Spleen (tissue), 11 donors: ENCODE measurements around the gene RNF44. TPM values are rescaled to one million over a fixed set of nuclear protein-coding genes. Genes with fewer than 3 reads are reported as not detected.

Experiments used
- DNase-seq: peaks from one replicate; pipeline ENCODE4 v3.0.0-alpha.2; 2020
- H3K27ac ChIP-seq, 8 donors: fragments of 200-600 bp; sonication (generic) in 7 of 8; 1 replicate in 4 of 8; 2 replicates in 4 of 8; pipeline versions ENCODE4 v1.5.0 to v1.8.0; 2016 to 2021; ENCODE audit warnings: inconsistent platforms in 4 of 8, mild to moderate bottlenecking in 4 of 8, moderate library complexity in 1 of 8
- H3K27me3 ChIP-seq, 7 donors: fragments of 200-600 bp; sonication (generic) in 6 of 7; replicated peaks in 1 of 7; 1 replicate in 4 of 7; 2 replicates in 3 of 7; pipeline versions ENCODE4 v1.5.0 to v1.8.0; 2016 to 2021; ENCODE audit warnings: inconsistent platforms in 3 of 7, mild to moderate bottlenecking in 1 of 7
- H3K36me3 ChIP-seq, 6 donors: fragments of 200-600 bp; sonication (generic) in 5 of 6; 1 replicate in 4 of 6; 2 replicates in 2 of 6; pipeline versions ENCODE4 v1.5.0 to v1.8.0; 2016 to 2021; ENCODE audit warnings: inconsistent platforms in 2 of 6
- H3K4me1 ChIP-seq, 6 donors: fragments of 200-600 bp; sonication (generic) in 5 of 6; 1 replicate in 3 of 6; 2 replicates in 3 of 6; pipeline versions ENCODE4 v1.5.0 to v1.8.0; 2016 to 2021; ENCODE audit warnings: inconsistent platforms in 3 of 6
- H3K4me3 ChIP-seq, 8 donors: fragments of 200-600 bp; sonication (generic) in 7 of 8; 1 replicate in 4 of 8; 2 replicates in 4 of 8; pipeline versions ENCODE4 v1.5.0 to v1.8.0; 2016 to 2021; ENCODE audit warnings: inconsistent platforms in 4 of 8, mild to moderate bottlenecking in 4 of 8, moderate library complexity in 2 of 8
- H3K9me3 ChIP-seq, 8 donors: fragments of 200-600 bp; sonication (generic) in 7 of 8; 1 replicate in 4 of 8; 2 replicates in 4 of 8; pipeline versions ENCODE4 v1.5.0 to v1.8.0; 2016 to 2021; ENCODE audit warnings: inconsistent platforms in 4 of 8
- CTCF ChIP-seq, 11 experiments: fragments of 200-600 bp in 7 of 11; fragments of 450-650 bp in 4 of 11; sonication (generic) in 4 of 11; IDR thresholded peaks in 8 of 11; conservative IDR thresholded peaks in 3 of 11; 1 replicate in 7 of 11; 2 replicates in 4 of 11; pipeline versions ENCODE4 v1.4.0 to v1.8.0; 2016 to 2021; ENCODE audit warnings: antibody characterized with exemption in 11 of 11, inconsistent platforms in 4 of 11, mild to moderate bottlenecking in 1 of 11
- POLR2A ChIP-seq, 3 donors: fragments of 450-650 bp; IDR thresholded peaks; one replicate each; pipeline ENCODE4 v1.5.1; 2017; ENCODE audit warnings: antibody characterized with exemption in 3 of 3, mild to moderate bottlenecking in 1 of 3
- POLR2AphosphoS5 ChIP-seq, 3 donors: sonication (generic); formaldehyde crosslinking; IDR thresholded peaks; one replicate each; pipeline ENCODE4 v1.5.1; 2017; ENCODE audit warnings: antibody characterized with exemption in 3 of 3
- WGBS, 5 donors: extraction: QIAGEN DNeasy Blood & Tissue Kit in 3 of 5; methylation state at CpG; one replicate each; pipeline versions ENCODE4 v1.1.5 to v1.1.7; 2013 to 2018; 5-methylcytosine and 5-hydroxymethylcytosine counted together
- intact Hi-C: fragments of 100-400 bp; cut with DNase I; formaldehyde crosslinking; loops from one replicate; pipeline ENCODE4 v1.15.0; 2023; ENCODE audit warnings: low total_unique reads
- polyA plus RNA-seq, 3 donors: library from polyadenylated mRNA; stranded (reverse); fragments of 200-250 nt; gene quantifications; one replicate each; pipeline ENCODE4 v1.2.1, GENCODE V29; 2013
- total RNA-seq, 7 donors: library from RNA; depleted of rRNA in 3 of 7; stranded (reverse); fragments of >200 nt in 3 of 7; fragmentation: NEBNext Ultra II Directional in 4 of 7; extraction: Animal tissue kit (Norgen Biotek cat#: 25700) in 4 of 7; gene quantifications; one replicate each; pipeline versions ENCODE4 v1.1.0 to v1.2.1, GENCODE V29; 2016 to 2021
- donor health status: healthy with polysubstance abuse.
- donor health status: DM: no; HTN: no; CAD: no; lungs with moderate emphysema.
- donor health status: DM: no; HTN: no; CAD: no.
- donor health status: Bipolar disorder and iron deficiency.
- donor health status: healthy.
- donor health status: DM: no; HTN: no; CAD: no.
- donor health status: DM: yes; HTN: yes; CAD: no.

Gene RNF44
- total and polyA plus RNA-seq, 10 donors = 28.0 to 143 (median 103) TPM

DNA sequence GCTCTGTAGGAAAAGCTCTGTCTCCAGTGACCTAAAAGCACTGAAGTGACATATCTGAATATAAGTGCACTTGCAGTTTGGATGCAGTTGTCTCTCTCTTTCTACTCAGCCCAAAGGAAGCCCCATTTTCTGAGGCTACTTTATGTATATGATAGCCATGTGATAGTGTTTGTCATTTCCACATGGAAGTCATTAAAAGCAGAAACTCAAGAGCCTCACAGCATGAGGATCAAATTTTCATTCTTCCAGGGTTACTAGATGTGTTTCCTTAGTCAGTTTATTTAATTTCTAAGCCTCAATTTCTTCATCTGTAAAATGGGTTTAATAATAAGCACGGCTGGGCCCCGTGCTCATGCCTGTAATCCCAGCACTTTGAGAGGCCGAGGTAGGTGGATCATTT lies 36.7 kb downstream of the RNF44 start:
- TF ChIP-seq CTCF (IDR thresholded peaks at IDR 0.05 in 8 of 11, conservative IDR thresholded peaks at IDR 0.05 in 3 of 11) = no peak

GRCh38 chr5:176499273-176499672 lies 37.9 kb downstream of the RNF44 start:
- Histone ChIP-seq H3K27me3 (no peaks in the 10 kb centered on the region), H3K36me3 (peaks cover 3 to 100% (median 96%) of the 10 kb centered on the region in 6 donors), H3K4me3 (no peak overlapping the region), H3K9me3 (no peaks in the 10 kb centered on the region), H3K27ac (no peak overlapping the region), H3K4me1 (no peaks in the 10 kb centered on the region)
- TF ChIP-seq POLR2A (IDR thresholded peaks at IDR 0.05) (no peak), POLR2AphosphoS5 (IDR thresholded peaks at IDR 0.05) (no peak), CTCF (IDR thresholded peaks at IDR 0.05 in 8 of 11, conservative IDR thresholded peaks at IDR 0.05 in 3 of 11) (no peak)
- intact Hi-C loops = no loop called here
- DNase-seq = no peak
- 96 to 98% (median 98%) methylated on average over 5 of the region's 5 CpGs for WGBS, 5 donors

More for the DNA sequence above, 36.7 kb downstream of the RNF44 start:
- intact Hi-C loops = no loop called here
- Histone ChIP-seq H3K4me1 (no peaks in the 10 kb centered on the region), H3K27me3 (no peaks in the 10 kb centered on the region), H3K27ac (no peak overlapping the region), H3K4me3 (no peak overlapping the region), H3K36me3 (peaks cover 3 to 100% (median 90%) of the 10 kb centered on the region in 6 donors), H3K9me3 (no peaks in the 10 kb centered on the region)
- 95 to 98% (median 97%) methylated on average over 3 of the region's 3 CpGs for WGBS, 5 donors
- no peak for DNase-seq

- Histone ChIP-seq H3K27ac (no peak overlapping the region), H3K4me3 (no peak overlapping the region), H3K4me1 (no peaks in the 10 kb centered on the region), H3K27me3 (no peaks in the 10 kb centered on the region), H3K36me3 (peaks cover 3 to 100% (median 97%) of the 10 kb centered on the region in 6 donors), H3K9me3 (no peaks in the 10 kb centered on the region)
- TF ChIP-seq POLR2AphosphoS5 (IDR thresholded peaks at IDR 0.05) (no peak), POLR2A (IDR thresholded peaks at IDR 0.05) (no peak), CTCF (IDR thresholded peaks at IDR 0.05 in 8 of 11, conservative IDR thresholded peaks at IDR 0.05 in 3 of 11) (no peak)
- WGBS, 5 donors = 94 to 99% (median 95%) methylated on average over 9 of the region's 9 CpGs
- intact Hi-C loops = no loop called here
- no peak for DNase-seq
Measured at GRCh38 chr5:176497852-176498251, 39.4 kb downstream of the RNF44 start.

DNA sequence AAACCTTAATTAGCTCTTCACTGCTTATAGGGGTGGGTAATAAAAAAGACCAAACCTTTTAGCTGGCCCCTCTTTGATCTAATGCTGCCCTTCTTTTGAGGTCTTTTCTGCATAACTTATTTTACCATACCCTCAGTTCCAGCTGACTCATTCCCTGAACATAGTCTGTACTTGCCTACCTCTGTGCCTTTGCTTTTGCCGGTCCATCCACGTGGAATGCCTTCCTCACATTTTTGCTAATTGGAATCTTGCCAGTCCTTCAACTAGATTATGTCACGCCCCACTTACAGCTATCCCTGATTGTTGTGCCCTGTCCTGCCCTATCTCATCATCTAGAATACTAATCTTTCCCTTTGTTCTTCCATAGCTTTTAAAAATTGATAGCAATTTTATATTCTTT lies 44.8 kb downstream of the RNF44 start:
- no peak for DNase-seq
- H3K36me3 ChIP-seq = peaks cover 0 to 100% (median 84%) of the 10 kb centered on the region in 6 donors
- no peak for TF ChIP-seq CTCF (IDR thresholded peaks at IDR 0.05 in 8 of 11, conservative IDR thresholded peaks at IDR 0.05 in 3 of 11)
- no peak for TF ChIP-seq POLR2A (IDR thresholded peaks at IDR 0.05)
- TF ChIP-seq POLR2AphosphoS5 (IDR thresholded peaks at IDR 0.05) = no peak
- peaks cover 0 to 16% (median 0%) of the 10 kb centered on the region in 6 donors for H3K4me1 ChIP-seq
- no peak overlapping the region for H3K27ac ChIP-seq
- 56 to 89% (median 83%) methylated on average over 3 of the region's 3 CpGs for WGBS, 5 donors
- intact Hi-C loops = no loop called here
- H3K9me3 ChIP-seq = no peaks in the 10 kb centered on the region
- H3K27me3 ChIP-seq = no peaks in the 10 kb centered on the region
- no peak overlapping the region for H3K4me3 ChIP-seq
